ENCODE measurements around the gene CD9.

The CD9 gene

DNA sequence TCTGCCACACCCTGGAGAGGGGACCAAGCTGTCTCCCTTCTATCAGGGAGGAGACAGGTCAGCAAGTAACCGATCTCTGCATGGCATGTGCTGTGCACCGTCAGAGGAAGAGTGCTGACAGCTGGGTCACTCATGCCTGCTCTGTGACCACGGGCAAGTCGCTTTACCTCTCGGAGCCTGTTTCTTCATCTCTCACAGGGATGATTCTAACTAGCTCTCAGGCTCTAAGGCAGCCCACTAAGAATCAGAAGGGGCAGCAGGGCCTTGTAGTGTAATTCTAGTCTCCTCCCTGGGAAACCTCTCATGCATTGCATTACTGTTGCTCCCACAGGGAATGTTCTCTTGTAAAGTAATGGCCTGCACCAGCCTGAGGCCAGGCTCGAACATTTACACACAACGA, 11.9 kb downstream of the CD9 start:
- TF ChIP-seq, protein P1, sequence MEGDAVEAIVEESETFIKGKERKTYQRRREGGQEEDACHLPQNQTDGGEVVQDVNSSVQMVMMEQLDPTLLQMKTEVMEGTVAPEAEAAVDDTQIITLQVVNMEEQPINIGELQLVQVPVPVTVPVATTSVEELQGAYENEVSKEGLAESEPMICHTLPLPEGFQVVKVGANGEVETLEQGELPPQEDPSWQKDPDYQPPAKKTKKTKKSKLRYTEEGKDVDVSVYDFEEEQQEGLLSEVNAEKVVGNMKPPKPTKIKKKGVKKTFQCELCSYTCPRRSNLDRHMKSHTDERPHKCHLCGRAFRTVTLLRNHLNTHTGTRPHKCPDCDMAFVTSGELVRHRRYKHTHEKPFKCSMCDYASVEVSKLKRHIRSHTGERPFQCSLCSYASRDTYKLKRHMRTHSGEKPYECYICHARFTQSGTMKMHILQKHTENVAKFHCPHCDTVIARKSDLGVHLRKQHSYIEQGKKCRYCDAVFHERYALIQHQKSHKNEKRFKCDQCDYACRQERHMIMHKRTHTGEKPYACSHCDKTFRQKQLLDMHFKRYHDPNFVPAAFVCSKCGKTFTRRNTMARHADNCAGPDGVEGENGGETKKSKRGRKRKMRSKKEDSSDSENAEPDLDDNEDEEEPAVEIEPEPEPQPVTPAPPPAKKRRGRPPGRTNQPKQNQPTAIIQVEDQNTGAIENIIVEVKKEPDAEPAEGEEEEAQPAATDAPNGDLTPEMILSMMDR (IDR thresholded peaks at IDR 0.05) = no peak
- Histone ChIP-seq H3K4me3 (peak overlapping the region; percentile 5), H3K27ac (peak overlapping the region; percentile 24 to 63)
- no peak for DNase-seq (ENCODE audit: low spot score)

DNA sequence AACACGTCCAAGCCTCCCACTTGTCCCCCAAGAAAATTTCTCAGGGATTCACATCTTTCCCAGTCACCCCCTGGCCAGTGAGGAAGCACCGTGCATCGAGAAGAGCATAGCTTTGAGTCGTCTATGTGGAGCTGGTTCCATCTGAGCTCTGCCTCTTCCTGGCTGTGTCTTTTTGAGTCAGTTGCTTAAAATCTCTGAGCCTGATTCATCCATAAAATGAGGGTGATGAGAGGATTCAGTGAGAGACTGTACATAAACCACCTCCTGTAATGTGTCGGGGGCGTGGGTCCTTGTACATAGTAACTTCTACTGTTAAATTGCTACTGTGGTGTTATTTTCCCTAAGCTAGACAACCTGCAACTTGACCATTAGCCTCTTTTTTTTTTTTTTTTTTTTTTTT, 13.8 kb downstream of the CD9 start:
- TF ChIP-seq, protein P1 (IDR thresholded peaks at IDR 0.05) = no peak
- DNase-seq (ENCODE audit: low spot score) = no peak
- H3K27ac ChIP-seq = peak overlapping the region; percentile 5 to 95
- H3K4me3 ChIP-seq = no peak overlapping the region

DNA sequence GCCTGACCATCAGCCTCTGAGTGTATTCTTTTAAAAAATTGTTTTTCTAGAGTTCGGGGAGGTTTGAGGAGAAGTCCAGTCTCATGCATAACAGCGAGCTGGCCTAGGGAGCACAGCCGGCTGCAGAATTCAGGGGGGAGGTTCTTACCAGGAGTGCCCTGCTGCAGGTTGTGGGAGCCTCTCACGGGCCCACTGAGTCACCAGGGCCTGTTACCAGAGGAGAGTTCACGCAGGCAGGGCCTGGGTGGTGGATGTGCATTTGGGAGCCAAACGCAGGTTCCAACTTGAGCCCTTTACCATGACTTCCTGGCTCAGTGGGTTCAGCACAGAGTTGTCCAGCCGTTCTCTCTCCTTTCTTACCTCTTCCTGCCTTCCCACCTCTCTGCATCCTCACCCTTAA, 14.4 kb downstream of the CD9 start:
- TF ChIP-seq, protein P1 (IDR thresholded peaks at IDR 0.05) = no peak
- DNase-seq (ENCODE audit: low spot score) = no peak
- peak overlapping the region; percentile 8 for H3K4me3 ChIP-seq
- peak overlapping the region; percentile 85 to 95 for H3K27ac ChIP-seq

DNA sequence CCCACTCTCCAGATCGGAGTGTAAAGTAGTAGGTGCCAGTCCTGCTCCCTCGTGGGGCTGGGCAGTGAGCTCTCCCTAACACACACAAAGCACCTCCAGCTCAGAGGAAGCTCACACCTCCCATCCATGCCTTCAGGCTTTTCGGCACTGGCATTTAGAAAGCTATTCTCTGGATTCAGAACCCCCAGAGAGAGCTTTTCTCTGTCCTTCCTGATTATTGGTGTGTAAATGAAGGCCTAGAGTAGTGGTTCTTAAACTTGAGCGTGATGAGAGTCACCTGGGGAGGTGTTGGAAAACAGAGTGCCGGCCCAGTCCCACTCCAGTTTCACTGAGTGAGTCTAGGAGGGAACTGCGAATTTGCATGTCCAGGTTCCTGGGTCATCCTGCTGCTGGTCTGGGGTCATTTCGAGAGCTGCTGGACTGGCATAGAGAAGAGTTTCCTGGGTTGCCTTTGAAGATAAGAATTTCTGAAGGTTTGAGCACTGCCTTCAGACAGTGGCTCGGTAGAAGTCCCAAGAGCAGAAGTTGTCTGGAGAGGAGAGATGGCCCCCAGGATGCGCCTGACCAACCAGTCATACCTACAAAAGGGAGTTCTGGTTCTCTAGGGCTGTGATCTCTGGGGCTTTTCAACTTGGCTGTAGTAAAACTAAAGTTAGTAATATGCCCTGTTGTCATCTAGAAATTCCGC, 15.1 kb downstream of the CD9 start:
- Histone ChIP-seq H3K27ac (peak overlapping the region; percentile 85 to 95), H3K4me3 (peak overlapping the region; percentile 56)
- no peak for DNase-seq (ENCODE audit: low spot score)
- TF ChIP-seq, protein P1 (IDR thresholded peaks at IDR 0.05) = no peak

DNA sequence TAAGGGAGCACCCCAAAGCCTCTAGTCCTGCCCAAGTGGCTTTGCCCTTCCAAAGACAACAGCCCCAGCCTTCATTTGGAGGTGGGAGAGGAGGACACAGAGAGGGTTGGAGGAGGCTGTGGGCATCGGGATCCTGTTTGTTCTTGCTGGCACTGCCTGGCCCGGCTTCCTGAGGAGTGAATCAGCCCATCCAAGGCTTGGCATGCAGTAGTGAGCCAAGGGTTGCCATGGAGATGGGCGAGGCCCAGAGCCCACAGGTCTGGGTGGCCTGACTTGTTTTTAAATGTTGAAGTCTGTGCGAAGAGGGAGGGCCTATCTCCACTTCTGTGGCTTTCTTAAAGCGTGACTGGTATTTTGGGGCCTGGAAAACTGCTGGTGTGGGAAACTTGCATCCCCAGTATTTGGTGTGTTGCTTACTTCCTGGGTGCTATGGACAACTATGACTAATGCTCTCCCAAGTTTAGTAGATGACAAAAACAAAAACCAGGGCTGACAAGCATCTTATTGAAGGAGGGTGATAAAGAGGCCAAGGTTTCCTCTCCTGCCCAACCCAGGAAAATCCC, 15.8 kb downstream of the CD9 start:
- TF ChIP-seq, protein P1 (IDR thresholded peaks at IDR 0.05) = no peak
- Histone ChIP-seq H3K27ac (peak overlapping the region; percentile 85 to 95), H3K4me3 (peak overlapping the region; percentile 56)
- peak; percentile 97 for DNase-seq (ENCODE audit: low spot score)

DNA sequence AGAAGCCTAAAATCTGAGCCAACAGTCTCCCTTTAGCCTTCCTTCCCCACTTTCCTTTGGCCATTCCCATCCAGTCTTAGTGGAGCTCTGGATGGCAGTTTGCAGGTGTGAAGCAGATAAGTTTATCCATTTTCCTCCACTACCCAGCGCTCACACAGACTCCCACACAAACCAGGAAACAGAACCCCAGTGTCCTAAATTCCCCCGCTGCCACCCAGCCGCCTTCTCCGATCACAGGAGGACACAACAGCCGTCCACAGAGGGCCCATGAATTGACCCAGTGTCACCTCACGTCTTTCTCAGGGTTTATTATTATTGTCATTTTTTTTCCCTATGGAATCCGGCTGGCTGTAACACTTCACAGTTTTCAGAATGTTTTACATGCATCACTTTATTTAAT, 16.4 kb downstream of the CD9 start:
- Histone ChIP-seq H3K27ac (peak overlapping the region; percentile 85 to 95), H3K4me3 (peak overlapping the region; percentile 29)
- DNase-seq (ENCODE audit: low spot score) = no peak
- TF ChIP-seq, protein P1 (IDR thresholded peaks at IDR 0.05) = no peak

DNA sequence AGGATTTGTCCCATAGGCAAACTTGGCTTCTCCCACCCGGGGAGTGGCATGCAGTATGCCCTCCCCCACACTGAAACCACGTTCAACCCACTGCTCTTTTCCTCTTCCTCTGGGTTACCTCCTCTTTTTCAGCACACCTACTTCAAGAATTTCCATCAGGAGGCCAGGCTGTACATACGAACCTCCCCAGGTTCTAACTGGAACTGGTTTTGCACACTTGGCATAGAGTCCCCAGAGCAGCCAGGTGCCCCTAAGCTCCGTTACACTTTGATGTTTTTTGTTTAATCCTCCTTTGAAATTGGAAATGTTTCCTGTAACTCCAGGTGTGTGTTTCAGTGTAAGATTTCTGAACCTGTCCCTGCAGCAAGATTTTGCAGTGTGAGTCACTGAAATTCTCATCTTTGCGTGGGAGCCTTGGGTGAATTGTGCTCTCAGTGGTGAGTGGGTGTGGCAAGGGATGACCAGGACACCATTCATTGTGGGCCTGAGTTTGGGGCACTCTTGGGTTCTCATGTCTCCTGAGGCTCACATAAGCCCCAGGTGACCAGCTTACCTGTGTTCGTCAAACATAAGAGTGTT, 18.2 kb downstream of the CD9 start:
- Histone ChIP-seq H3K4me3 (no peak overlapping the region), H3K27ac (peak overlapping the region; percentile 85 to 95)
- no peak for DNase-seq (ENCODE audit: low spot score)
- TF ChIP-seq, protein P1 (IDR thresholded peaks at IDR 0.05) = no peak

Measured in coronary artery (tissue), 2 donors.